H1 (cell line): ENCODE results near the gene ALDH1B1. TPM values are rescaled to one million over a fixed set of nuclear protein-coding genes. Genes with fewer than 3 reads are reported as not detected.

Source experiments
- CTCF ChIA-PET: fragments of 300-600 bp; sonication (Branson Sonifier 250); formaldehyde crosslinking; loops from one replicate; lab custom pipeline; 2021; ENCODE audit not compliant: partially characterized antibody; lab: Charles Lee
- POLR2A ChIA-PET: fragments of 300-600 bp; sonication (Branson Sonifier 250); formaldehyde crosslinking; loops from one replicate; lab custom pipeline; 2021; ENCODE audit warnings: inconsistent platforms; ENCODE audit not compliant: partially characterized antibody; lab: Charles Lee
- DNase-seq, 2 experiments: peaks; one replicate each; pipeline versions ENCODE4 v3.0.0 to v3.0.0-alpha.2; 2010 to 2022; ENCODE audit warnings: low spot score in 2 of 2, low read depth in 1 of 2, mixed read lengths in 1 of 2
- FAIRE-seq: peaks from 2 replicates; lab custom pipeline; 2011; peaks lifted over from hg19 to GRCh38; lab: Jason Lieb, UNC
- H2AFZ ChIP-seq: 2 replicates; pipeline ENCODE4 v1.8.1; 2012; ENCODE audit warnings: low read length, inconsistent platforms
- H2AK5ac ChIP-seq: 2 replicates; pipeline ENCODE4 v1.6.1; 2013; ENCODE audit warnings: low read depth, low read length
- H2BK120ac ChIP-seq: replicated peaks from 2 replicates; pipeline ENCODE3; 2013; ENCODE audit warnings: low read depth, low read length, inconsistent platforms
- H2BK12ac ChIP-seq: 2 replicates; pipeline ENCODE4 v1.6.1; 2013; ENCODE audit warnings: low read depth, low read length
- H2BK15ac ChIP-seq: 2 replicates; pipeline ENCODE4 v1.6.1; 2013; ENCODE audit warnings: low read length
- H2BK20ac ChIP-seq: 2 replicates; pipeline ENCODE4 v1.6.1; 2013; ENCODE audit warnings: low read length
- H2BK5ac ChIP-seq: 2 replicates; pipeline ENCODE4 v1.6.1; 2013; ENCODE audit warnings: low read depth, low read length
- H3K14ac ChIP-seq: 2 replicates; pipeline ENCODE4 v1.6.1; 2013; ENCODE audit warnings: inconsistent platforms; ENCODE audit not compliant: insufficient read length
- H3K18ac ChIP-seq: 2 replicates; pipeline ENCODE4 v1.6.1; 2013; ENCODE audit warnings: low read length; ENCODE audit errors: extremely low read depth
- H3K23ac ChIP-seq: 2 replicates; pipeline ENCODE4 v1.6.1; 2013; ENCODE audit warnings: inconsistent platforms; ENCODE audit not compliant: insufficient read length
- H3K23me2 ChIP-seq: 2 replicates; pipeline ENCODE4 v1.6.1; 2013; ENCODE audit warnings: low read depth, low read length
- H3K27ac ChIP-seq: 2 replicates; pipeline ENCODE4 v1.6.1; 2011; ENCODE audit warnings: low read depth, low read length, inconsistent platforms
- H3K27me3 ChIP-seq, 4 experiments: replicated peaks in 1 of 4; 1 replicate in 1 of 4; 2 replicates in 3 of 4; pipeline versions ENCODE4 v1.6.1 to v1.8.1; 2011 to 2013; ENCODE audit warnings: low read length in 3 of 4, mild to moderate bottlenecking in 3 of 4, inconsistent platforms in 2 of 4, mixed read lengths in 2 of 4, moderate library complexity in 1 of 4; ENCODE audit not compliant: control insufficient read depth in 3 of 4, insufficient read depth in 3 of 4; ENCODE audit errors: extremely low read depth in 1 of 4
- H3K36me3 ChIP-seq, 4 experiments: 2 replicates each; pipeline versions ENCODE4 v1.6.1 to v1.8.1; 2011 to 2013; ENCODE audit warnings: mild to moderate bottlenecking in 4 of 4, low read length in 3 of 4, moderate library complexity in 2 of 4, control low read depth in 1 of 4, inconsistent platforms in 1 of 4; ENCODE audit not compliant: insufficient read depth in 4 of 4, control insufficient read depth in 2 of 4
- H3K4ac ChIP-seq: replicated peaks from 2 replicates; pipeline ENCODE3; 2013; ENCODE audit warnings: low read length, low read depth, mixed read lengths, inconsistent platforms; ENCODE audit not compliant: insufficient read length
- H3K4me1 ChIP-seq, 4 experiments: replicated peaks in 1 of 4; 1 replicate in 1 of 4; 2 replicates in 3 of 4; pipeline versions ENCODE4 v1.6.1 to v1.8.1; 2011 to 2013; ENCODE audit warnings: low read length in 3 of 4, inconsistent platforms in 2 of 4, mixed read lengths in 1 of 4; ENCODE audit not compliant: insufficient read depth in 4 of 4, control insufficient read depth in 3 of 4
- H3K4me2 ChIP-seq, 2 experiments: 2 replicates each; pipeline versions ENCODE4 v1.6.1 to v1.8.1; 2011 to 2013; ENCODE audit warnings: low read depth in 2 of 2, low read length in 2 of 2, control low read depth in 1 of 2, inconsistent platforms in 1 of 2, mild to moderate bottlenecking in 1 of 2; ENCODE audit not compliant: insufficient read depth in 1 of 2
- H3K4me3 ChIP-seq, 4 experiments: fragments of 200-600, 300-600 bp in 1 of 4; sonication (generic), shearing (Covaris generic), sonication (Bioruptor Twin) in 1 of 4; 2 replicates each; pipeline versions ENCODE4 v1.5.1 to v1.8.1; 2011 to 2016; ENCODE audit warnings: low read length in 4 of 4, low read depth in 3 of 4, control low read depth in 2 of 4, inconsistent platforms in 2 of 4, mild to moderate bottlenecking in 2 of 4, mixed read lengths in 1 of 4, moderate library complexity in 1 of 4; ENCODE audit not compliant: insufficient read depth in 2 of 4; ENCODE audit errors: extremely low read depth in 1 of 4
- H3K56ac ChIP-seq: replicated peaks from 2 replicates; pipeline ENCODE3; 2013; ENCODE audit warnings: low read depth, mild to moderate bottlenecking, mixed read lengths, low read length, inconsistent platforms; ENCODE audit not compliant: insufficient read length
- H3K79me1 ChIP-seq: 2 replicates; pipeline ENCODE4 v1.6.1; 2013; ENCODE audit warnings: low read depth, low read length, control low read depth
- H3K79me2 ChIP-seq, 2 experiments: 2 replicates each; pipeline versions ENCODE4 v1.6.1 to v1.8.1; 2012 to 2013; ENCODE audit warnings: low read length in 2 of 2, mild to moderate bottlenecking in 2 of 2, inconsistent platforms in 1 of 2; ENCODE audit not compliant: insufficient read depth in 2 of 2, control insufficient read depth in 1 of 2
- H3K9ac ChIP-seq, 4 experiments: replicated peaks in 1 of 4; 1 replicate in 1 of 4; 2 replicates in 3 of 4; pipeline versions ENCODE4 v1.6.1 to v1.8.1; 2011 to 2013; ENCODE audit warnings: low read depth in 3 of 4, low read length in 3 of 4, control low read depth in 2 of 4, mild to moderate bottlenecking in 2 of 4, moderate library complexity in 2 of 4, inconsistent platforms in 1 of 4; ENCODE audit errors: extremely low read depth in 1 of 4
- H3K9me3 ChIP-seq, 2 experiments: 2 replicates each; pipeline versions ENCODE4 v1.6.1 to v1.8.1; 2012 to 2013; ENCODE audit warnings: mild to moderate bottlenecking in 2 of 2, moderate library complexity in 2 of 2, control low read depth in 1 of 2, inconsistent platforms in 1 of 2, low read depth in 1 of 2, low read length in 1 of 2, mixed read lengths in 1 of 2; ENCODE audit not compliant: insufficient read depth in 2 of 2
- H4K20me1 ChIP-seq, 2 experiments: replicated peaks in 1 of 2; 2 replicates each; pipeline versions ENCODE3 to v1.8.1; 2011 to 2013; ENCODE audit warnings: inconsistent platforms in 2 of 2, low read length in 2 of 2, mild to moderate bottlenecking in 1 of 2; ENCODE audit not compliant: insufficient read depth in 2 of 2, control insufficient read depth in 1 of 2
- H4K5ac ChIP-seq: 2 replicates; pipeline ENCODE4 v1.6.1; 2013; ENCODE audit warnings: low read length, low read depth, mixed read lengths, inconsistent platforms; ENCODE audit not compliant: insufficient read length
- H4K8ac ChIP-seq: 2 replicates; pipeline ENCODE4 v1.8.0; 2013; ENCODE audit warnings: mild to moderate bottlenecking, moderate library complexity, low read length, inconsistent platforms; ENCODE audit not compliant: insufficient read depth; ENCODE audit errors: extremely low read depth
- H4K91ac ChIP-seq: replicated peaks from 2 replicates; pipeline ENCODE3; 2013; ENCODE audit warnings: low read length, mixed read lengths, inconsistent platforms; ENCODE audit not compliant: insufficient read length
- ATF3 ChIP-seq: IDR thresholded peaks from 2 replicates; pipeline ENCODE4 v1.6.1; 2011; ENCODE audit warnings: low read depth, mild to moderate bottlenecking, low read length; ENCODE audit not compliant: insufficient read depth
- CEBPB ChIP-seq: IDR thresholded peaks from 2 replicates; pipeline ENCODE4 v1.6.1; 2012; ENCODE audit warnings: low read depth, low read length
- CREB1 ChIP-seq: IDR thresholded peaks from 2 replicates; pipeline ENCODE4 v1.6.1; 2012; ENCODE audit warnings: inconsistent platforms
- JUN ChIP-seq: IDR thresholded peaks from 2 replicates; pipeline ENCODE4 v1.6.1; 2011; ENCODE audit warnings: low read depth, mild to moderate bottlenecking, improper control_type of control experiment, low read length
- POLR2A ChIP-seq, 2 experiments: IDR thresholded peaks; 1 replicate in 1 of 2; 2 replicates in 1 of 2; pipeline ENCODE4 v1.6.1; 2011; ENCODE audit warnings: low read depth in 2 of 2, low read length in 2 of 2, mild to moderate bottlenecking in 2 of 2; ENCODE audit errors: control extremely low read depth in 1 of 2
- SP2 ChIP-seq: IDR thresholded peaks from 2 replicates; pipeline ENCODE4 v1.6.1; 2012; ENCODE audit warnings: mild to moderate bottlenecking, low read length, inconsistent platforms
- WGBS, 2 experiments: shearing (Covaris generic) in 1 of 2; methylation state at CpG; one replicate each; pipeline versions ENCODE4 v1.1.6 to v1.1.7; 2013 to 2015; ENCODE audit warnings: low lambda C conversion rate in 2 of 2, mixed read lengths in 2 of 2, inconsistent platforms in 1 of 2, low coverage in 1 of 2, missing lambda C conversion rate in 1 of 2; ENCODE audit not compliant: insufficient replicate concordance in 2 of 2, insufficient coverage in 1 of 2, insufficient read length in 1 of 2; ENCODE audit errors: extremely low coverage in 1 of 2, missing lambda C conversion rate in 1 of 2; 5-methylcytosine and 5-hydroxymethylcytosine counted together
- polyA plus RNA-seq, 7 experiments: library from polyadenylated mRNA; depleted of rRNA in 3 of 7; stranded (reverse) in 5 of 7; unstranded in 2 of 7; fragments of >200 nt in 5 of 7; fragments of 200-250 nt in 2 of 7; gene quantifications; 1 replicate in 5 of 7; 2 replicates in 1 of 7; 4 replicates in 1 of 7; pipeline versions ENCODE4 v1.2.1 to v1.2.3, GENCODE V29; 2011 to 2013; ENCODE audit warnings: missing spikeins in 2 of 7, mixed read lengths in 2 of 7
- total RNA-seq: library from RNA; stranded (reverse); fragmentation: NEBNext Ultra II Directional; extraction: Animal tissue kit (Norgen Biotek cat#: 25700); gene quantifications from 2 replicates; pipeline ENCODE4 v1.2.1, GENCODE V29; 2021

Gene ALDH1B1
- total and polyA plus RNA-seq, 2 of the 8 experiments (the other 6 are each of a cell fraction or from before 2014, with no cell fraction given) = 41.6 to 78.7 TPM

GRCh38 chr9:38406476-38407186 lies 14.1 kb downstream of the ALDH1B1 start:
- FAIRE-seq = no peak
- TF ChIP-seq ATF3 = no peak
- no peak for TF ChIP-seq CREB1
- no peak for TF ChIP-seq POLR2A (IDR thresholded peaks at IDR 0.05; ENCODE audit: control extremely low read depth in 1 of 2, low read depth in 2 of 2, low read length in 2 of 2)
- TF ChIP-seq SP2 = no peak
- no peak for TF ChIP-seq JUN
- no peak for TF ChIP-seq CEBPB

More at GRCh38 chr9:38406476-38407186, 14.1 kb downstream of the ALDH1B1 start:
- ChIA-PET POLR2A (no interaction called here), CTCF (interaction anchor here (2.2 kb wide), 1 partner anchor 10 kb away, joined by 5 read pairs; no protein-coding TSS in a partner anchor)
- no peak overlapping the region for H3K9ac ChIP-seq
- DNase-seq = no peak
- H3K4me3 ChIP-seq = no peak overlapping the region
- no peak overlapping the region for H4K8ac ChIP-seq
- H3K18ac ChIP-seq = no peak overlapping the region
- H3K79me1 ChIP-seq = no peaks in the 10 kb centered on the region
- H3K27me3 ChIP-seq = no peaks in the 10 kb centered on the region
- 93% methylated on average over 9 of the region's 9 CpGs; no CpG with 5 or more reads in 1 of the 2 experiments for WGBS, 2 experiments
- H2BK20ac ChIP-seq = no peak overlapping the region
- H4K91ac ChIP-seq = no peak overlapping the region
- H2BK12ac ChIP-seq = no peak overlapping the region
- H3K4me1 ChIP-seq = no peaks in the 10 kb centered on the region
- peaks cover 0 to 5% (median 2%) of the 10 kb centered on the region in 4 experiments; a peak in 2 of 8 replicates for H3K36me3 ChIP-seq
- no peaks in the 10 kb centered on the region for H3K79me2 ChIP-seq
- no peak overlapping the region for H2BK120ac ChIP-seq
- no peak overlapping the region for H2BK15ac ChIP-seq
- no peak overlapping the region for H2AFZ ChIP-seq
- H3K4me2 ChIP-seq = no peak overlapping the region
- H3K4ac ChIP-seq = no peak overlapping the region
- no peak overlapping the region for H4K5ac ChIP-seq
- no peaks in the 10 kb centered on the region; the same call in 1 of the 2 replicates for H3K23me2 ChIP-seq
- no peaks in the 10 kb centered on the region for H3K9me3 ChIP-seq
- H3K14ac ChIP-seq = no peak overlapping the region
- no peak overlapping the region for H3K27ac ChIP-seq
- no peak overlapping the region for H3K56ac ChIP-seq
- no peak overlapping the region for H3K23ac ChIP-seq
- no peak overlapping the region for H2BK5ac ChIP-seq
- no peak overlapping the region for H2AK5ac ChIP-seq
- H4K20me1 ChIP-seq = peaks cover 0 to 2% of the 10 kb centered on the region in 2 experiments
